Colon (tissue), 2 donors: ENCODE data around the gene QSOX2.
"Not testable (repeated sequence)": the region's sequence is repeated elsewhere in the genome, so short reads cannot be mapped to it uniquely, and the experiment has no call there.

Experiments
- FAIRE-seq: peaks from 2 replicates; lab custom pipeline; 2012; peaks lifted over from hg19 to GRCh38; lab: Jason Lieb, UNC
- donor health status: control.
- donor health status: control.

Gene QSOX2

DNA sequence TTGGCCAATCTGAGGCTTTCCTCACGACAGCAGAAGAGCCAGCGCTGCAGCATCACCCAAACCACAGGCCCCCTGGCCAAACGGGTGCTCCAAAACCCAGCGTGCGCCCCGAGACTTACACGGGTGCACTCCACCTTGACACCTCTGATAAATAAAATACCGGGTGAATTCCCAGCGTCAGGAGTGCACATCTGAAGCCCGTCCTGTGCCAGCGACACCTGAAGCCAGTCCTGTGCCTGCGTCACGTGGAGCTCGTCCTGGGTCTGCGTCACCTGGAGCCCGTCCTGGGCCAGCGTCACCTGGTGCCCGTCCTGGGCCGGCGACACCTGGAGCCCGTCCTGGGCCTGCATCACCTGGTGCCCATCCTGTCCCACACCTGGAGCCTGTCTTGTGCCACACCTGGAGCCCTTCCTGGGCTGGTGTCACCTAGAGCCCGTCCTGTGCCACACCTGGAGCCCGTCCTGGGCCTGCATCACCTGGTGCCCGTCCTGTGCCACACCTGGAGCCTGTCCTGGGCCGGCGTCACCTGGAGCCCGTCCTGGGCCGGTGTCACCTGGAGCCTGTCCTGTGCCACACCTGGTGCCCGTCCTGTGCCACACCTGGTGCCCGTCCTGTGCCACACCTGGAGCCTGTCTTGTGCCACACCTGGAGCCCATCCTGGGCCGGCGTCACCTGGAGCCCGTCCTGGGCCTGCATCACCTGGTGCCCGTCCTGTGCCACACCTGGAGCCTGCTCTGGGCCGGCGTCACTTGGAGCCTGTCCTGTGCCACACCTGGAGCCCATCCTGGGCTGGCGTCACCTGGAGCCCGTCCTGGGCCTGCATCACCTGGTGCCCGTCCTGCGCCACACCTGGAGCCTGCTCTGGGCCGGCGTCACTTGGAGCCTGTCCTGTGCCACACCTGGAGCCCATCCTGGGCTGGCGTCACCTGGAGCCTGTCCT, 8.9 kb downstream of the QSOX2 start:
- FAIRE-seq: not testable (repeated sequence)

DNA sequence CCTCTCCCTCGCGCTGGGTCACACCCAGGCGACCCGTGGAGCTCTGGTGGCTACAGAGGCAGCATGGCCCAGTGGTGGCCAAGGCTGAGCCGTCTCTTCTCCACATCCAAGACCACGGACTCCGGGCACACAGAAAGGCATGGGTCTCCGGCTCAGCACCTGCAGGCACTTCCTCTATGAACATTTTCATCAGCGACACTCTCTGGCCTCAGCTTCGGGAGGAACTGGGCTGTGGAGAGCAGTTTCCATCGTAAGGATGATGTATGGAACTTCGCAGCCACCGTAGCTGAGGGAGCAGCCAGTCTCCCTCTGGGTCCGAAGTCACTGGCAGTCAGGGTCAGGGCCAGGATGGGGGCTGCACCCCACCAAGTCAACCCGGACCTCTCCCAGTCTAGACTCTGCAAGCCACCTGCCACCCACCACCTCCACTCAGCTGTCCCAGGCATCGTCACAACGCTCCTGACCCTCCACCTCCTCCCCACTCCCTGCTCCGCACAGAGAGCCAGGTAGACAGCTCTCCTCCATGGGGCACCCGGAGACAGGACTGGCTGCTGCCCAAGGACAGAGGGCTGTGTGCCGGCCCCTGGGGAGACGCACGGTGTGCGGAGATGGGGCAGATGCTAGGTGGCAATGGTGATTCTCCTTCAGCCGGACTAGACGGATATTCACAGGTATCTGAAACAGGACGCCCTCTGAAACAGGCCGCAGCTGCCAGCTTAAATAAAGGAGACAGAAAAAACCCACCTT, 9.7 kb downstream of the QSOX2 start:
- FAIRE-seq: no peak

DNA sequence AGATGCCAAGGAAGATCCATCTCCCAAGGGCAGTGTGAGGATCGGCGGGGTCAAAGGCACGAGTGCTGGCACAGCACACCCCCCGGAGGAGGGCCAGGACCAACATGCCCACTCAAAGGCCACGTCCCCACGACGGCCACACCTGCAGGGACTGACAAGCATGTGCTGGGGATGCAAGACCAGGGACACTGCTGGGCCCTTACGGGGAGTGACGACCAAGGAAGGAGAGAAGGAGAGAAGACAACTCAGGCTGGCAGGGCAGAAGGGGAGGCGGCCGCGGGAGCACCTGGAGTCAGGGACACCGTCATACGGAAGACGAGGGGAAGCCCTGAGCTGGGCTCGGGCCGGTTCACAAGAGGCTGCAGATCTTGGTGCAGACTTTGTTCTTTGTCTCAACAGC, 10.4 kb downstream of the QSOX2 start:
- no peak for FAIRE-seq

DNA sequence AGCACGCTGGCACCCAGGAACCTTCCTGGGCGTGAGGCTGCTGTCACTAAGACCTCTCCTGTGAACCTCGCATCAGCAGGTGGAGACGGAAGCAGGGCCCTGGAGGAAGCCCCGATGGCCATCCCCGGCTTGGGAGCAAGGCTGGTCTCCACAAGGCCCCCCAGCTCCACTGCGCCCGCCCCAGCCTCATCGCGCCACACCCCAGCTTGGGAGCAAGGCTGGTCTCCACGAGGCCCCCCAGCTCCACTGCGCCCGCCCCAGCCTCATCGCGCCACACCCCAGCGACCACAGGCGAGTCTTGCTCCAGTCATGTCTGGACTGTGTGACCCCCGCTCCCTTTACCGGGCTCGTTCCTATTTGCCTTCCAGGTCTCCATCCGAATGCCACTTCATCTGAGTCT, 11.0 kb downstream of the QSOX2 start:
- no peak for FAIRE-seq

DNA sequence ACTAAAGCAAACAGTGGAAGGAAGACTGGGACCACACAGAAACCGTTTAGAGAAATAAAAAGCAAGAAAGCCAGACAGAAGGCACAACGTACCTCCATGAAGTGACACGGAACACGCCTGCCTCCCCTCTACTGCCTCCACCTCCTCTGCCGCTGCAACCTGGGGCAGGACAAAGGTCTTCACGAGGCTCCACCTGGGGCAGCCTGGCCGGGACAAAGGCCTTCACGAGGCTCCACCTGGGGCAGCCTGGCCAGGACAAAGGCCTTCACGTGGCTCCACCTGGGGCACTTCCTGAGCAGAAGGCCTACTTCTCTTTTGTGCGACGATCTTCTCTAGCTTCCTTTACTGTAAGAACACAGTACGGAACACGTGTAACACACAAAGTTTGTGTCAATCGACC, 11.7 kb downstream of the QSOX2 start:
- no peak for FAIRE-seq

- no peak for FAIRE-seq
These were observed 12.2 kb downstream of the QSOX2 start for GRCh38 chr9:136233411-136233810.

GRCh38 chr9:136232969-136233368, 12.6 kb downstream of the QSOX2 start:
- FAIRE-seq: no peak

DNA sequence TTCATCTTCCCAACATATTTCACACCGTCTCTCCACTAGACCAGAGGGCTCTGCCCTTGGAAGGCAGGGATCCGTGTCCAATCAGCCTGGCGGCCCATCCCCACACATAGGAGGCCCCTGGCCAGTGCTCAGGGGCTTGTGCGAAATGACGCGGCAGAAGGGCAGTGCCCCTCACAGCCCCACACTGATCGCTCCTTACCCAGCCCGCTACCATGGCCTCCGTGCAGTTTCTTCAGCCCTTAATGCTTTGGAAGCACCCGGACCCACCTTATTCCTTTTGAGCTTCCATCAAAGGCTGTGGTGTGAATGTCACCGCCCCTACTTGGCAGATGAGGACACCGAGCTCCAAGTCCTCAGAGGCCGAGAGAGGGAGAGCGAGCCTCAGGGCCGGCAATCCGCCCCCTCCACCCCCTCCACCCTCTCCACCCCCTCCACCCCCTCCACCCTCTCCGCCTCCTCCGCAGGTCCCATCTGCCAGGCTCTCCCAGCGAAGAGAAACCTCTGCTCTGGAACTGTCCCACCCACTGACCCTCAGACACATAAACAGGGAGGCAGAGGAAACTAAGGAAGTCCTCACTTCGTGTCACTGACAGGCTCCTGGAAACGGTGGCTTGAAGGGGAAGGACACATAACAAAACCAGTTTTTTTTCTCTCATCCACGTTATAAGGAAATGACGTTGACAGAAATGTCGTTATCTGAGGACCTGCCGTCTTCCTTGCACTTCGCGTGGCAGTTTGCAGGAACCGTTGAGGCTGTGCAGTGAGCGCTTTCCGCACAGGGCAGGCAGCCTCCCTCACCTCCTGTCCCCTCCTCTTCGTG, 13.9 kb downstream of the QSOX2 start:
- no peak for FAIRE-seq

DNA sequence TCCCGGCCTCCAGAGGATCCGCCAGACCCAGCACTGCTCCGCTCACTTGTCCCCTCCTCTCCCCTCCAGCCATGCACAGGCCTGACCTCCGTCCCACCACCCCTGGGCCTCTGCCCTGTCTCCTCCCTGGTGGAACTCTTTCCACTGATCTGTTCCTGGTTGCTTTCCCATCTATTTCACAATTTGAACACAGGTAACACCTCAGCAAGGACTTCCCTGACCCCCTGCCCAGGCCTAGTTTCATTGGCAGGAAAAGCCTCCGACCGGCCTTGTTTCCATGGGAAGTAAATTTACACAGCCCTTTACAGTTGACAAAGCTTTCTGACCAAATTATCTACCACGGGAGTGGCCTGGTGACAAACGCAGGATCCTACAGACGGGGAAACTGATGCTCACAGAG, 14.8 kb downstream of the QSOX2 start:
- no peak for FAIRE-seq

- FAIRE-seq: no peak
These were observed 15.2 kb downstream of the QSOX2 start for GRCh38 chr9:136230365-136230764.

DNA sequence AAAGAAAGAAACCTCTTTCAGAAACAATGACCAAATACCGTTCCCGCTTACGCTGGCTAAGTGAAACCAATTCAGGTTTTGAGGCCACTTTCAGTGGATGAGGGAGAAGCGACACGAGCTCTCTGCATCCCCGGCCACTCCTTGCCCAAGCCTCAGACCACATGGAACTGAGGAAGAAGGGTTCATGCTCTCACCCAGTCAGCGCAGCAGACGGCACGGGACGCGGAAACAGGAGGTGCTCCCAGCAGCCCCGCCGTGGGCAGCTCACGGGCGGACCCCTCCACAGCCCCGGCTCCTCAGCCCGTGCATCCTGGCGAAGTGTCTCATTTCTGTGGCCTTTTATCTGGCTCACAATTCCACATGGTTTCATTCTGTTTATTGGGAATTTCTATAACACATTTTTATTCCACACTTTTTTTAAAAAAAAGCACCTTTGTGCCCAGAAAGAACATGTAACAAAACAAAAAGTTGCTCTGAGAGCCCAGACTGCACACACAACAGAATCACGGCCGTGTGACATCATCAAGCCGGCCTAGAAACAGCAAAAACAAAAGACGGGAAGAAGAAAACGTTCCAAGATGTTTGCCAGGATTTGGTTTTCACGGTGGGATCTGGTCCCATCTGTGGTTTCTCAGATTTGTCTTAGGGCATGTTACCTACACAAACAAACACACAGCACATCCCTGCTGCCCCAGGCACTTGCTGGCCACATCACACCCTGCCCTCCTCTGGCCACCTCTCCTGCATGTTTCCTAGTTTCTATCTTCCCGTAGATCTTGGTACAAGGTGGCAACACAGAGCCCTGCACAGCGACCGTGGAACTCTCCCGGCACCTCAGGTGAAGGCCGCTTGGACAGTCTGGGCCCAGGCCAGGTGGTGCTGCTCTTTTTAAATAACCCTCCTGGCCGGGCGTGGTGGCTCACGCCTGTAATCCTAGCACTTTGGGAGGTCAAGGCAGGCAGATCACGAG, 16.2 kb downstream of the QSOX2 start:
- FAIRE-seq: no peak

DNA sequence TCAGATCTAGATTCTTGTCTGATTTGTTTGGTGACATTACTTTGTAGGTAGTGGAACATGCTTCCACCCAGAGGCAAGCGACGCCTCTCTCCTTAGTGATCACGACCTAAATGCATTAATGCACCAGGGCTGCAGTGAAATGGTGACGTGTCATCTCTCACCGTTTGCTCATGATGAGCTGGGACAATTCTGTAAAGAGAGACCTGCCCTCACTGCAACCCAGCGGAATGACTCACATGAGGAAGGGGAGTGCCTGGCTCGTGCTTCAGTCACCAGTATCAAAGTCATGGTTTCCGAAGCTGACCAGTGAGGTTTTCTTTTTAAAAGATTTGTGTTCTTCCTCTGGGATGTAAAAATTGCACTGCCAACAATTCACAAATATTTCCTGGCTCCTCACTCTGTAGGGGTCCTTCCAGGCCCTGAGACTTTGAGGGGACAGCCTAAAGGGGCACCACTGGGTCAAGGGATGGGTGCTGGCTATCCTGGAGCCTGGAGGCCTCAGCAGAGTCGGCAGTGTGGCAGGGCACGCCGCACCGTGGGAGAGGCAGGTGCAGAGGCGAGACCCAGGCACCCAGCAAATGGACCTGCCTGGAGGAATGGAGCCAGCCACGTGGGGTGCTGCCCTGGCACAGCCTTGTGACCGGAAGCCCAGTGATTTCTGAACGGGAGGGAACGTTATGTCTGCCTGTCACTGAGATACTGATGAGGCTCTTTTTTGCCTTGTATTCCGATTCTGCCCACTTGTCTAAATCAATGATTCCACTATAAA, 17.3 kb downstream of the QSOX2 start:
- no peak for FAIRE-seq

DNA sequence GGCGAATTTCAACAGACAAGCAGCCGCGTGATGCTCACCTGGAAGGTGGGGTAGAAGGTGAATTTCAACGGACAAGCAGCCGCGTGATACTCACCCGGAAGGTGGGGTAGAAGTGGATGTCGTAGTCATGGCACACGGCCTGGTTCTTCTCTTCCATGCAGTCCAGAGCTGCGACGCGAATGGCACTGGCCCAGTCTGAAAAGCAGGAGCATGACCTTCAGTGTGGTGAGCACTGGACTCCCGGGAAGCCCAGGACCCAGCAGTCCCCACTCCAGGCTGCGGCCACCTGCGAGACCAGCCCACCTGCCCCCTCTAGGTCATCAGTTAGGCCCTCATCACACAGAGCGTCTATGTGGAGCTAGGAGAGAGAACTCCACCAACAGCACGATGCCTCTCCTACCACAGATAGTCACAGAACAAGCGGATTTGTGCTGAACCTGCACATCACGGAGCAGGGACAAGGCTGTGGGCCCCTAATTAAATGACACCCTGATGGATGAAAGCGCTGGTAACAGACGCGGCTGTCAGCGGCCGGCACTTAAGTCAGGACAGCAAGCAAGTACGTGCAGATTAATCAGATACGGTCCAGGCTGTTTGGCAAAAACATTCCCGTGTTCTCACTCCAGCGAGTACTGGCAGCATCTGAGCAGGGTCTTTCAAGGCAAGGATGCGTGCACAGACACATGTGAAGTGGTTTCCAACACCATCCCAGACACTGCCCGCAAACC, 18.8 kb downstream of the QSOX2 start:
- FAIRE-seq: no peak

- no peak for FAIRE-seq
These were observed 19.6 kb downstream of the QSOX2 start for GRCh38 chr9:136225748-136226679.

DNA sequence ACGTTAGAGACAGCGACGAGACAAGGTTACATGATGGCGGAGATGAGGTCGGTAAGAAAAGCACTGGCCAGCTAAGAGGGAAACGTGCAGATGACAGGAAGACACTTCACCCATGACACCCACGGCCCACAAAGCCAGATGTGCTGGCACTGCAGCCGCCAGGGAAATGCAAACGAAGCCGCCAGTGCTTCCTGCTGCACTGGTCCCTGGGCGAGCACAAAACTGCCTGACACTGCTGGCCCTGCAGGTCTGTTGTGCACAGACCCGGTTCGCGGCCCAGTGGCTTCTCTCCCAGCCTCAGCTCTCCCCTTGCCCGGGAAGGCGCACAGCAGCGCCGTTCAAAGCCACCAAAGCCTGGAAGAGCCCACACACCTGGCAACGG, 20.3 kb downstream of the QSOX2 start:
- no peak for FAIRE-seq

- FAIRE-seq: no peak
These were observed 21.6 kb downstream of the QSOX2 start for GRCh38 chr9:136223871-136224640.

GRCh38 chr9:136222906-136223285, 22.7 kb downstream of the QSOX2 start:
- no peak for FAIRE-seq
